Erythroblast (primary cell): ENCODE data around the gene TUT1.
"Not testable (repeated sequence)": the region's sequence is repeated elsewhere in the genome, so short reads cannot be mapped to it uniquely, and the experiment has no call there.

ENCODE experiments used
- DNase-seq, 2 experiments: peaks; one replicate each; lab custom pipeline; 2025; lab: John Stamatoyannopoulos, UW
- GATA1 ChIP-seq: IDR thresholded peaks from 2 replicates; pipeline ENCODE4 v1.6.1; 2011; ENCODE audit warnings: low read depth, mild to moderate bottlenecking, control low read depth, low read length, moderate library complexity
- POLR2A ChIP-seq: IDR thresholded peaks from 2 replicates; pipeline ENCODE4 v1.6.1; 2011; ENCODE audit warnings: mild to moderate bottlenecking, low read length

TUT1 gene

GRCh38 chr11:62577046-62577714 lies 14.1 kb downstream of the TUT1 start:
- DNase-seq: no peak
- TF ChIP-seq POLR2A (no peak), GATA1 (no peak)

- DNase-seq: no peak
- no peak for TF ChIP-seq POLR2A
- TF ChIP-seq GATA1: no peak
These were observed 15.5 kb downstream of the TUT1 start for GRCh38 chr11:62575837-62576236.

GRCh38 chr11:62575156-62575555 lies 16.2 kb downstream of the TUT1 start:
- DNase-seq: no peak

GRCh38 chr11:62574363-62575071 lies 16.8 kb downstream of the TUT1 start:
- TF ChIP-seq POLR2A (no peak), GATA1 (no peak)
- DNase-seq: no peak

More at GRCh38 chr11:62575156-62575555, 16.2 kb downstream of the TUT1 start:
- TF ChIP-seq POLR2A (no peak), GATA1 (no peak)

- peak; percentile 100 for DNase-seq
- no peak for TF ChIP-seq GATA1
- peak; percentile 76 for TF ChIP-seq POLR2A
These were observed 17.5 kb downstream of the TUT1 start, which contains the start of gene EEF1G for GRCh38 chr11:62573592-62574362. EEF1G (minus strand) TSS chr11:62573891; CDS start chr11:62573842, 49 bp downstream.

- peak; percentile 55 to 64 for DNase-seq
- no peak for TF ChIP-seq GATA1
- no peak for TF ChIP-seq POLR2A
These were observed 18.2 kb downstream of the TUT1 start for GRCh38 chr11:62573006-62573591.

GRCh38 chr11:62572431-62572830 lies 18.9 kb downstream of the TUT1 start:
- TF ChIP-seq GATA1: no peak
- no peak for TF ChIP-seq POLR2A
- DNase-seq: no peak

- not testable (repeated sequence) for DNase-seq
These were observed 19.8 kb downstream of the TUT1 start for GRCh38 chr11:62571493-62571892.

GRCh38 chr11:62570903-62571302 lies 20.4 kb downstream of the TUT1 start:
- not testable (repeated sequence) for DNase-seq

- TF ChIP-seq POLR2A (no peak), GATA1 (no peak)
These were observed 21.7 kb downstream of the TUT1 start for GRCh38 chr11:62569611-62570010.

GRCh38 chr11:62567018-62567633 lies 24.2 kb downstream of the TUT1 start:
- no peak for TF ChIP-seq GATA1
- no peak for TF ChIP-seq POLR2A
- DNase-seq: no peak

More at GRCh38 chr11:62569611-62570010, 21.7 kb downstream of the TUT1 start:
- DNase-seq: no peak

GRCh38 chr11:62566247-62566646 lies 25.1 kb downstream of the TUT1 start:
- TF ChIP-seq GATA1: no peak
- no peak for TF ChIP-seq POLR2A
- DNase-seq: no peak

GRCh38 chr11:62565100-62565802 lies 26.1 kb downstream of the TUT1 start:
- TF ChIP-seq GATA1: no peak
- no peak for TF ChIP-seq POLR2A
- no peak for DNase-seq

- DNase-seq: not testable (repeated sequence)
These were observed 29.6 kb downstream of the TUT1 start for GRCh38 chr11:62561677-62562230.
